ENCODE data around the gene CLDN11.

CLDN11 gene

GRCh38 chr3:170418422-170419398 lies at the start of gene CLDN11:
CLDN11 (plus strand) TSS chr3:170418868; CDS start chr3:170419067, 199 bp downstream.
- Histone ChIP-seq H3K4me3 (ENCODE audit: low read length) (peak within 1 kb of the TSS; percentile 44), H3K4me1 (ENCODE audit: control insufficient read depth, insufficient read depth, low read length) (peaks cover 10% of the 10 kb centered on the region), H3K9me3 (ENCODE audit: control insufficient read depth, low read length) (no peaks in the 10 kb centered on the region), H3K36me3 (ENCODE audit: control insufficient read depth, insufficient read depth, low read length) (no peaks in the 10 kb centered on the region), H3K9ac (ENCODE audit: low read length) (peak within 1 kb of the TSS; percentile 29), H3K27me3 (ENCODE audit: control insufficient read depth, insufficient read depth, low read length) (peaks cover 27% of the 10 kb centered on the region)

- Histone ChIP-seq H3K36me3 (ENCODE audit: control insufficient read depth, insufficient read depth, low read length) (no peaks in the 10 kb centered on the region), H3K27me3 (ENCODE audit: control insufficient read depth, insufficient read depth, low read length) (no peaks in the 10 kb centered on the region), H3K9me3 (ENCODE audit: control insufficient read depth, low read length) (no peaks in the 10 kb centered on the region), H3K9ac (ENCODE audit: low read length) (no peak overlapping the region), H3K4me3 (ENCODE audit: low read length) (no peak overlapping the region), H3K4me1 (ENCODE audit: control insufficient read depth, insufficient read depth, low read length) (no peaks in the 10 kb centered on the region)
These were observed 49.7 kb upstream of the CLDN11 start for GRCh38 chr3:170368921-170369320.

GRCh38 chr3:170372190-170372879 lies 46.3 kb upstream of the CLDN11 start:
- Histone ChIP-seq H3K9ac (ENCODE audit: low read length) (no peak overlapping the region), H3K9me3 (ENCODE audit: control insufficient read depth, low read length) (no peaks in the 10 kb centered on the region), H3K36me3 (ENCODE audit: control insufficient read depth, insufficient read depth, low read length) (no peaks in the 10 kb centered on the region), H3K27me3 (ENCODE audit: control insufficient read depth, insufficient read depth, low read length) (no peaks in the 10 kb centered on the region), H3K4me1 (ENCODE audit: control insufficient read depth, insufficient read depth, low read length) (no peaks in the 10 kb centered on the region), H3K4me3 (ENCODE audit: low read length) (no peak overlapping the region)

- Histone ChIP-seq H3K27me3 (ENCODE audit: control insufficient read depth, insufficient read depth, low read length) (no peaks in the 10 kb centered on the region), H3K36me3 (ENCODE audit: control insufficient read depth, insufficient read depth, low read length) (no peaks in the 10 kb centered on the region), H3K4me1 (ENCODE audit: control insufficient read depth, insufficient read depth, low read length) (no peaks in the 10 kb centered on the region), H3K9me3 (ENCODE audit: control insufficient read depth, low read length) (no peaks in the 10 kb centered on the region), H3K9ac (ENCODE audit: low read length) (no peak overlapping the region), H3K4me3 (ENCODE audit: low read length) (no peak overlapping the region)
These were observed 35.1 kb upstream of the CLDN11 start for GRCh38 chr3:170383567-170383966.

DNA sequence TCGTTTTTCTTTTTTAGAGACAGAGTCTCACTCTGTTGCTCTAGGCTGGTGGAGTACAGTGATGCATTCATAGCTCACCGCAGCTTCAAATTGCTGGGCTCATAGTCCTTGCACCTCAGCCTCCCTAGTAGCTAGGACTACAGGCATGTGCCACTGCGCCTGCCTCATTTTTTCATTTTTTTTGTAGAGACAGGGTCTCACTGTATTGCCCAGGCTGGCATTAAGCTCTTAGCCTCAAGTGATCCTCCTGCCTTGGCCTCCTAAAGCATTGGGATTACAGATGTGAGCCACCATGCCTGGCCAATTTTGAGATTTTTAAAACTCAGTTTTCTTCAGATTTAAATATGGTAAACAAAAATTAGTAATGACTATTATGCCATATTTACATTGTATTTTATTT lies 32.2 kb upstream of the CLDN11 start:
- H3K4me3 ChIP-seq (ENCODE audit: low read length) = no peak overlapping the region
- no peak overlapping the region for H3K9ac ChIP-seq (ENCODE audit: low read length)
- no peaks in the 10 kb centered on the region for H3K36me3 ChIP-seq (ENCODE audit: control insufficient read depth, insufficient read depth, low read length)
- no peaks in the 10 kb centered on the region for H3K9me3 ChIP-seq (ENCODE audit: control insufficient read depth, low read length)
- no peaks in the 10 kb centered on the region for H3K27me3 ChIP-seq (ENCODE audit: control insufficient read depth, insufficient read depth, low read length)
- no peaks in the 10 kb centered on the region for H3K4me1 ChIP-seq (ENCODE audit: control insufficient read depth, insufficient read depth, low read length)

DNA sequence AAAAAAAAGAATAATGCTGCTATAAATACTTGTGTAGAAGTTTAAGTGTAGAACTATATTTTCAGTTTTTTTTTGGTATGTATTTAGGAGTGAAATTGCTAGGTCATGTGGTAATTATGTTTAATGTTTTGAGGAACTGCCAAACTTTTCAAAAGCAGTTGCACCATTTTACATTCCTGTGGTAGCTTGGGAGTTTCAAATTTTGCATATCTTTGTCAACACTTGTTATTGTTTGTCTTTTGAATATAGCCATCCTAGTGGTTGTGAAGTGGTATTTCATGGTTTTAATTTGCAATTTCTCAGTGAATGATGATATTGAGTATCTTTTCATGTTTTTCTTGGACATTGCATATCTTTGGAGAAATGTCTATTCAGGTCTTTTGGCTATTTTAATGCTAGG lies 30.7 kb upstream of the CLDN11 start:
- Histone ChIP-seq H3K36me3 (ENCODE audit: control insufficient read depth, insufficient read depth, low read length) (no peaks in the 10 kb centered on the region), H3K9me3 (ENCODE audit: control insufficient read depth, low read length) (no peaks in the 10 kb centered on the region), H3K4me1 (ENCODE audit: control insufficient read depth, insufficient read depth, low read length) (no peaks in the 10 kb centered on the region), H3K27me3 (ENCODE audit: control insufficient read depth, insufficient read depth, low read length) (no peaks in the 10 kb centered on the region), H3K9ac (ENCODE audit: low read length) (no peak overlapping the region), H3K4me3 (ENCODE audit: low read length) (no peak overlapping the region)

- Histone ChIP-seq H3K4me1 (ENCODE audit: control insufficient read depth, insufficient read depth, low read length) (no peaks in the 10 kb centered on the region), H3K9ac (ENCODE audit: low read length) (no peak overlapping the region), H3K27me3 (ENCODE audit: control insufficient read depth, insufficient read depth, low read length) (no peaks in the 10 kb centered on the region), H3K4me3 (ENCODE audit: low read length) (no peak overlapping the region), H3K36me3 (ENCODE audit: control insufficient read depth, insufficient read depth, low read length) (no peaks in the 10 kb centered on the region), H3K9me3 (ENCODE audit: control insufficient read depth, low read length) (no peaks in the 10 kb centered on the region)
These were observed 27.6 kb upstream of the CLDN11 start for GRCh38 chr3:170391108-170391507.

DNA sequence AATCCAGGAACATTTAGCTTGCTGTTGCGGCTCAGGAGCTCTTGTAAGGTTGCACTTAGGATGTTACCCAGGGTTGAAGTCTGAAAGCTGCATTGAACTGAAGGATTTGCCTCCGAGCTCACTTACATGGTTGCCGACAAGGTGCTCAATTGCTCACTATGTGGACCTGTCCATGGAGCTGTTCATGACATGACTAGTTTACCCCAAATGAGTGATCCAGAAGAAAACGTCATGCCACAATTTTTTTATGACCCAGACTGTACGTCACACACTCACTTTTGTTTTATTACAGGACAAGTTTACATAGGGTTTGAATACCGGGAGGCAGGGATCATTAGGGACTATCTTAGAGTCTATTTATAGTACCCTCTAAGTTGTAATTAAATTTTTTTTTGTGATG lies 21.0 kb upstream of the CLDN11 start:
- H3K9ac ChIP-seq (ENCODE audit: low read length) = no peak overlapping the region
- no peaks in the 10 kb centered on the region for H3K9me3 ChIP-seq (ENCODE audit: control insufficient read depth, low read length)
- H3K36me3 ChIP-seq (ENCODE audit: control insufficient read depth, insufficient read depth, low read length) = no peaks in the 10 kb centered on the region
- H3K27me3 ChIP-seq (ENCODE audit: control insufficient read depth, insufficient read depth, low read length) = no peaks in the 10 kb centered on the region
- H3K4me1 ChIP-seq (ENCODE audit: control insufficient read depth, insufficient read depth, low read length) = no peaks in the 10 kb centered on the region
- H3K4me3 ChIP-seq (ENCODE audit: low read length) = no peak overlapping the region

DNA sequence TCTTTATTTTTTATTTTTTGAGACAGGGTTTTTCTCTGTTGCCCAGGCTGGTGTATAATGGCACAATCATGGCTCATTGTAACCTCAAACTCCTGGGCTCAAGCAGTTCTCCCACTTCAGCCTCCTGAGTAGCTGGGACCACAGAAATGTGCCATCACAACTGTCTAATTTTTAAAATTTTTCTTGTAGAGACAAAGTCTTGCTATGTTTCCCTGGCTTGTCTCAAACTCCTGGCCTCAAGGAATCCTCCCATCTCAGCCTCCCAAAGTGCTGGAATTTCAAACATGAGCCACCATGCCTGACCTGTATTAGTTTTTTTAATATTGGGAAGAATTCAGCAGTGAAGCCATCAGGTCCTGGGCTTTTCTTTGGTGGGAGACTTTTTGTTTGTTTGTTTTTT lies 13.6 kb upstream of the CLDN11 start:
- no peak overlapping the region for H3K4me3 ChIP-seq (ENCODE audit: low read length)
- H3K36me3 ChIP-seq (ENCODE audit: control insufficient read depth, insufficient read depth, low read length) = no peaks in the 10 kb centered on the region
- no peaks in the 10 kb centered on the region for H3K27me3 ChIP-seq (ENCODE audit: control insufficient read depth, insufficient read depth, low read length)
- no peaks in the 10 kb centered on the region for H3K9me3 ChIP-seq (ENCODE audit: control insufficient read depth, low read length)
- no peak overlapping the region for H3K9ac ChIP-seq (ENCODE audit: low read length)
- H3K4me1 ChIP-seq (ENCODE audit: control insufficient read depth, insufficient read depth, low read length) = no peaks in the 10 kb centered on the region

DNA sequence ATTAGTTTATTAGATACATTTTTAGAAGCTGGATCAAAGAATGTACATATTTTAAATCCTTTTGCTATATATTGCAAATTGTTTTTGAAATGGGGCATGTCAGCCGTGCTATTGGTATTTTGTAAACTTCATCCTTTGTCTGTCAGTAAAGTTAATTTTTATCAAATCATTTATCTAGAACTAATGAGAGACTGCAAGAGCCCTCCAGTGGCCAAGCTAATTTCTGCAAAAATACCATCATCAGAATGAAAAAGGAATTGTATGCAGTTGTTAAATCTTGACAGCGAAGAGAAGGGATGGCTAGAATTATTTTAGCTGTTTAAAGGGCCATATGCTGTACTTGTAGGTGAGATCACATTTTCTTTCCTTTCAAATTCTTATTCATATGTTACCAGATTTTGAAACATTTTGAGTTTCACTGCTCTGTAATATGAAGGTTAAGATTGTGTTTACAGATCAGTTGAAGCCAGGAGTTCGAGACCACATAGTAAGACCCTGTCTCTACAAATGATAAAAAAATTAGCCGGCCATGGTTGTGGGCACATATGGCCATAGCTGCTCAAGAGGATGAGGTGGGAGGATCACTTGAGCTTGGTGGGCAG lies 8.1 kb upstream of the CLDN11 start:
- Histone ChIP-seq H3K36me3 (ENCODE audit: control insufficient read depth, insufficient read depth, low read length) (no peaks in the 10 kb centered on the region), H3K27me3 (ENCODE audit: control insufficient read depth, insufficient read depth, low read length) (no peaks in the 10 kb centered on the region), H3K4me1 (ENCODE audit: control insufficient read depth, insufficient read depth, low read length) (no peaks in the 10 kb centered on the region), H3K9me3 (ENCODE audit: control insufficient read depth, low read length) (no peaks in the 10 kb centered on the region), H3K9ac (ENCODE audit: low read length) (no peak overlapping the region), H3K4me3 (ENCODE audit: low read length) (no peak overlapping the region)

- no peaks in the 10 kb centered on the region for H3K4me1 ChIP-seq (ENCODE audit: control insufficient read depth, insufficient read depth, low read length)
- no peak overlapping the region for H3K9ac ChIP-seq (ENCODE audit: low read length)
- H3K9me3 ChIP-seq (ENCODE audit: control insufficient read depth, low read length) = no peaks in the 10 kb centered on the region
- peaks cover 2% of the 10 kb centered on the region for H3K27me3 ChIP-seq (ENCODE audit: control insufficient read depth, insufficient read depth, low read length)
- H3K4me3 ChIP-seq (ENCODE audit: low read length) = no peak overlapping the region
- H3K36me3 ChIP-seq (ENCODE audit: control insufficient read depth, insufficient read depth, low read length) = no peaks in the 10 kb centered on the region
These were observed 5.4 kb upstream of the CLDN11 start for GRCh38 chr3:170413291-170413690.

DNA sequence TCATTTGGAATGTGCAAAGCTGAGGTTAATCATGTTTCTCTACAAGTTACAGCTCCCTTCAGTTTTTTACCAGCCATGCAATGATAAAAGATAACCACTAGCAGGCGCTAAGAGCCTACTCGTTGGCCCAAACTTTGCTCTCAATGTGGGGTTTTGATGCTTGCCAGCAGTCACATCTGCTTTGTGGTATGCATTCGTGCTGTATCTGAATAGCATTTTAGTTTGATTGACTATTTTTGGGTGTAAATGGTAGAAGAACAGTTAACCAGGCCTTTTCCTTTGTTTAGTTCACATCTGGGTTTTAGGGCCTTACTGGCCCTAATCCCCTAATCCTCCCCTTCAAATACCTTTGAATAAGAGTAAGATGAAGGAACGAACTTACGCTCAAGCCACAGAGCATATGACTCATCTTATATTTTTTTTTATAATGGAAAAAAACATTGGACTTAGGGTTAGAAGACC lies 4.4 kb upstream of the CLDN11 start:
- H3K4me3 ChIP-seq (ENCODE audit: low read length) = no peak overlapping the region
- no peaks in the 10 kb centered on the region for H3K9me3 ChIP-seq (ENCODE audit: control insufficient read depth, low read length)
- H3K36me3 ChIP-seq (ENCODE audit: control insufficient read depth, insufficient read depth, low read length) = no peaks in the 10 kb centered on the region
- H3K9ac ChIP-seq (ENCODE audit: low read length) = no peak overlapping the region
- peaks cover 11% of the 10 kb centered on the region for H3K27me3 ChIP-seq (ENCODE audit: control insufficient read depth, insufficient read depth, low read length)
- H3K4me1 ChIP-seq (ENCODE audit: control insufficient read depth, insufficient read depth, low read length) = peaks cover 5% of the 10 kb centered on the region
